OCI-LY7 (cell line): Measurements from ENCODE around the gene RRP36. TPM values are rescaled to one million over a fixed set of nuclear protein-coding genes. Genes with fewer than 3 reads are reported as not detected.

ENCODE experiments used
- BruUV-seq: library from RNA; stranded (reverse); fragments of 400-500 nt; replicated peaks from 2 replicates; lab custom pipeline; 2021; lab: Mats Ljungman, UMichigan
- CTCF ChIA-PET: fragments of 300-600 bp; sonication (Branson Sonifier 250); formaldehyde crosslinking; loops from one replicate; lab custom pipeline; 2022; ENCODE audit warnings: antibody characterized with exemption; ENCODE audit not compliant: unreplicated experiment; lab: Charles Lee
- POLR2A ChIA-PET: fragments of 300-600 bp; sonication (Branson Sonifier 250); formaldehyde crosslinking; loops from one replicate; lab custom pipeline; 2022; ENCODE audit warnings: antibody characterized with exemption; lab: Charles Lee
- DNase-seq: peaks from one replicate; pipeline ENCODE4 v3.0.0-alpha.2; 2015; ENCODE audit warnings: low spot score
- H2AFZ ChIP-seq: fragments of 200-600 bp; sonication (generic), shearing (Covaris generic); 2 replicates; pipeline ENCODE4 v1.6.1; 2014; ENCODE audit warnings: mild to moderate bottlenecking, antibody characterized with exemption, low read length, moderate library complexity
- H3K27ac ChIP-seq: fragments of 200-600 bp; sonication (generic); 2 replicates; pipeline ENCODE4 v1.5.1; 2014; ENCODE audit warnings: mixed run types, low read depth, mild to moderate bottlenecking, moderate library complexity, low read length, inconsistent platforms; ENCODE audit not compliant: poor library complexity, severe bottlenecking
- H3K36me3 ChIP-seq: fragments of 200-600 bp; sonication (generic); 2 replicates; pipeline ENCODE4 v1.6.1; 2014; ENCODE audit warnings: mild to moderate bottlenecking, antibody characterized with exemption, low read length, moderate library complexity, mixed read lengths; ENCODE audit not compliant: insufficient read depth
- H3K4me1 ChIP-seq: fragments of 200-600 bp; sonication (generic); 2 replicates; pipeline ENCODE4 v1.5.1; 2014; ENCODE audit warnings: mild to moderate bottlenecking, low read length; ENCODE audit not compliant: insufficient read depth, poor library complexity, severe bottlenecking
- H3K4me2 ChIP-seq: fragments of 200-600 bp; sonication (generic); 2 replicates; pipeline ENCODE4 v1.6.1; 2014; ENCODE audit warnings: mild to moderate bottlenecking, low read length
- H3K4me3 ChIP-seq: fragments of 200-600 bp; sonication (generic); 2 replicates; pipeline ENCODE4 v1.5.1; 2014; ENCODE audit warnings: mild to moderate bottlenecking, low read depth, low read length; ENCODE audit not compliant: poor library complexity, severe bottlenecking
- H3K79me2 ChIP-seq: fragments of 200-600 bp; sonication (generic); 2 replicates; pipeline ENCODE4 v1.6.1; 2016; ENCODE audit warnings: low read depth, mild to moderate bottlenecking, low read length, moderate library complexity, mixed read lengths; ENCODE audit not compliant: insufficient read depth
- H3K9me2 ChIP-seq: fragments of 200-600 bp; sonication (generic); 2 replicates; pipeline ENCODE4 v1.6.1; 2016; ENCODE audit warnings: mild to moderate bottlenecking, low read length, mixed read lengths; ENCODE audit not compliant: insufficient read depth
- H3K9me3 ChIP-seq: fragments of 200-600 bp; sonication (generic); 2 replicates; pipeline ENCODE4 v1.6.1; 2014; ENCODE audit warnings: mild to moderate bottlenecking, mixed run types, low read length, mixed read lengths
- H4K20me1 ChIP-seq: fragments of 200-600 bp; sonication (generic); 2 replicates; pipeline ENCODE4 v1.6.1; 2014; ENCODE audit warnings: mild to moderate bottlenecking, antibody characterized with exemption, low read length, moderate library complexity, mixed read lengths; ENCODE audit not compliant: insufficient read depth
- CTCF ChIP-seq: fragments of 200-600 bp; sonication (generic); conservative IDR thresholded peaks from 2 replicates; pipeline ENCODE4 v1.5.1; 2014; ENCODE audit warnings: mild to moderate bottlenecking, antibody characterized with exemption, low read length, moderate library complexity, mixed read lengths
- EZH2phosphoT487 ChIP-seq: fragments of 200-600 bp; sonication (generic); IDR thresholded peaks from 2 replicates; pipeline ENCODE4 v1.6.1; 2018; ENCODE audit warnings: low read depth, borderline replicate concordance, mild to moderate bottlenecking, mixed run types, antibody characterized with exemption, low read length, moderate library complexity, mixed read lengths
- intact Hi-C: fragments of 100-400 bp; cut with micrococcal nuclease; formaldehyde crosslinking; loops from one replicate; pipeline ENCODE4 v1.10.0; 2022; ENCODE audit not compliant: unreplicated experiment
- total RNA-seq, 2 experiments: library from RNA; depleted of rRNA in 1 of 2; stranded (reverse); fragments of >200 nt in 1 of 2; shearing (Covaris generic) in 1 of 2; gene quantifications; 2 replicates each; pipeline ENCODE4 v1.2.3, GENCODE V29; 2014 to 2022

The RRP36 gene
- total RNA-seq, 2 experiments from 2014 or later = 61.1 to 75.9 TPM

GRCh38 chr6:42984924-42985475 is 36.4 kb upstream of the RRP36 start:
- Histone ChIP-seq H3K27ac (peak overlapping the region; percentile 5), H4K20me1 (no peaks in the 10 kb centered on the region), H2AFZ (peak overlapping the region; percentile 77; the same call in 1 of the 2 replicates), H3K9me3 (no peaks in the 10 kb centered on the region), H3K79me2 (peaks cover 7% of the 10 kb centered on the region; the same call in 1 of the 2 replicates), H3K4me1 (peaks cover 17% of the 10 kb centered on the region), H3K4me2 (peak overlapping the region; percentile 87), H3K36me3 (peaks cover 8% of the 10 kb centered on the region; the same call in 1 of the 2 replicates), H3K9me2 (no peaks in the 10 kb centered on the region), H3K4me3 (peak overlapping the region; percentile 88)
- CTCF ChIA-PET = interaction anchor here (1.0 kb wide), 1 partner anchor 20 kb away, joined by 3 read pairs; no protein-coding TSS in a partner anchor
- POLR2A ChIA-PET = interaction anchor here (1.3 to 2.1 kb wide), 7 partner anchors 12 to 112 kb away, joined by 5 to 17 read pairs (median 9); partner anchors contain the start of genes CNPY3, KLHDC3, MEA1 and RRP36
- TF ChIP-seq CTCF (no peak), EZH2phosphoT487 (no peak)
- intact Hi-C loops = loop anchor here (1.0 kb wide), 1 partner anchor 56 kb away; the partner anchor contains the start of gene CNPY3
- BruUV-seq = no TSS peak
- peak; percentile 37 for DNase-seq

- Histone ChIP-seq H3K27ac (no peak overlapping the region), H3K4me1 (peaks cover 15% of the 10 kb centered on the region), H3K4me3 (no peak overlapping the region), H3K79me2 (peaks cover 7% of the 10 kb centered on the region; the same call in 1 of the 2 replicates), H3K36me3 (peaks cover 20% of the 10 kb centered on the region; the same call in 1 of the 2 replicates), H4K20me1 (no peaks in the 10 kb centered on the region), H3K4me2 (no peak overlapping the region), H2AFZ (no peak overlapping the region), H3K9me2 (no peaks in the 10 kb centered on the region), H3K9me3 (no peaks in the 10 kb centered on the region)
- ChIA-PET POLR2A (interaction anchor here (1.6 kb wide), 1 partner anchor 25 kb away, joined by 3 read pairs; no protein-coding TSS in a partner anchor), CTCF (interaction anchor here (0.6 to 0.9 kb wide), 2 partner anchors 184 to 583 kb away, joined by 3 read pairs; no protein-coding TSS in a partner anchor)
- intact Hi-C loops = no loop called here
- TF ChIP-seq EZH2phosphoT487 (no peak), CTCF (no peak)
- no peak for DNase-seq
- no TSS peak for BruUV-seq
Observed at GRCh38 chr6:42987533-42988451, 33.6 kb upstream of the RRP36 start.
